Ovary (tissue), 3 donors: ENCODE data around the gene SETD2.

Experiments
- CTCF ChIP-seq, 3 donors: fragments of 450-650 bp in 2 of 3; fragments of 200-600 bp in 1 of 3; IDR thresholded peaks; one replicate each; pipeline versions ENCODE4 v1.5.1 to v1.8.0; 2016 to 2022; ENCODE audit warnings: antibody characterized with exemption in 3 of 3, mild to moderate bottlenecking in 1 of 3
- POLR2A ChIP-seq: fragments of 450-650 bp; IDR thresholded peaks from one replicate; pipeline ENCODE4 v1.6.1; 2017; ENCODE audit warnings: antibody characterized with exemption, mild to moderate bottlenecking, moderate library complexity
- donor health status: DM: no; HTN: no; CAD: no.

- TF ChIP-seq CTCF (IDR thresholded peaks at IDR 0.05) (no peak), POLR2A (no peak)
Observed at GRCh38 chr3:46986055-46986730, 177.7 kb downstream of the SETD2 start.
